Hematopoietic multipotent progenitor cell treated with erythropoietin and hydrocortisone succinate and interleukin-3 and kit ligand, for 4 days (in vitro differentiated cells): ENCODE data around the gene UACA.
"Not testable (repeated sequence)": the region's sequence is repeated elsewhere in the genome, so short reads cannot be mapped to it uniquely, and the experiment has no call there.

Experiments
- DNase-seq: peaks from one replicate; pipeline ENCODE4 v3.0.0-alpha.2; 2015

The UACA gene, protein sequence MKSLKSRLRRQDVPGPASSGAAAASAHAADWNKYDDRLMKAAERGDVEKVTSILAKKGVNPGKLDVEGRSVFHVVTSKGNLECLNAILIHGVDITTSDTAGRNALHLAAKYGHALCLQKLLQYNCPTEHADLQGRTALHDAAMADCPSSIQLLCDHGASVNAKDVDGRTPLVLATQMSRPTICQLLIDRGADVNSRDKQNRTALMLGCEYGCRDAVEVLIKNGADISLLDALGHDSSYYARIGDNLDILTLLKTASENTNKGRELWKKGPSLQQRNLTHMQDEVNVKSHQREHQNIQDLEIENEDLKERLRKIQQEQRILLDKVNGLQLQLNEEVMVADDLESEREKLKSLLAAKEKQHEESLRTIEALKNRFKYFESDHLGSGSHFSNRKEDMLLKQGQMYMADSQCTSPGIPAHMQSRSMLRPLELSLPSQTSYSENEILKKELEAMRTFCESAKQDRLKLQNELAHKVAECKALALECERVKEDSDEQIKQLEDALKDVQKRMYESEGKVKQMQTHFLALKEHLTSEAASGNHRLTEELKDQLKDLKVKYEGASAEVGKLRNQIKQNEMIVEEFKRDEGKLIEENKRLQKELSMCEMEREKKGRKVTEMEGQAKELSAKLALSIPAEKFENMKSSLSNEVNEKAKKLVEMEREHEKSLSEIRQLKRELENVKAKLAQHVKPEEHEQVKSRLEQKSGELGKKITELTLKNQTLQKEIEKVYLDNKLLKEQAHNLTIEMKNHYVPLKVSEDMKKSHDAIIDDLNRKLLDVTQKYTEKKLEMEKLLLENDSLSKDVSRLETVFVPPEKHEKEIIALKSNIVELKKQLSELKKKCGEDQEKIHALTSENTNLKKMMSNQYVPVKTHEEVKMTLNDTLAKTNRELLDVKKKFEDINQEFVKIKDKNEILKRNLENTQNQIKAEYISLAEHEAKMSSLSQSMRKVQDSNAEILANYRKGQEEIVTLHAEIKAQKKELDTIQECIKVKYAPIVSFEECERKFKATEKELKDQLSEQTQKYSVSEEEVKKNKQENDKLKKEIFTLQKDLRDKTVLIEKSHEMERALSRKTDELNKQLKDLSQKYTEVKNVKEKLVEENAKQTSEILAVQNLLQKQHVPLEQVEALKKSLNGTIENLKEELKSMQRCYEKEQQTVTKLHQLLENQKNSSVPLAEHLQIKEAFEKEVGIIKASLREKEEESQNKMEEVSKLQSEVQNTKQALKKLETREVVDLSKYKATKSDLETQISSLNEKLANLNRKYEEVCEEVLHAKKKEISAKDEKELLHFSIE (N-terminal part only)

GRCh38 chr15:70763120-70763949 is at the start of gene UACA:
TSS of gene UACA (minus strand) at chr15:70763558. CDS start at chr15:70763407, 151 bp downstream.
- peak; percentile 93 for DNase-seq

GRCh38 chr15:70812827-70813364 is 49.5 kb upstream of the UACA start:
- DNase-seq, result no peak

GRCh38 chr15:70810916-70811578 is 47.7 kb upstream of the UACA start:
- DNase-seq, result no peak

- DNase-seq, result peak; percentile 68
Observed at GRCh38 chr15:70806992-70807712, 43.8 kb upstream of the UACA start.

- DNase-seq, result not testable (repeated sequence)
Observed at GRCh38 chr15:70804388-70804787, 41.0 kb upstream of the UACA start.

DNA sequence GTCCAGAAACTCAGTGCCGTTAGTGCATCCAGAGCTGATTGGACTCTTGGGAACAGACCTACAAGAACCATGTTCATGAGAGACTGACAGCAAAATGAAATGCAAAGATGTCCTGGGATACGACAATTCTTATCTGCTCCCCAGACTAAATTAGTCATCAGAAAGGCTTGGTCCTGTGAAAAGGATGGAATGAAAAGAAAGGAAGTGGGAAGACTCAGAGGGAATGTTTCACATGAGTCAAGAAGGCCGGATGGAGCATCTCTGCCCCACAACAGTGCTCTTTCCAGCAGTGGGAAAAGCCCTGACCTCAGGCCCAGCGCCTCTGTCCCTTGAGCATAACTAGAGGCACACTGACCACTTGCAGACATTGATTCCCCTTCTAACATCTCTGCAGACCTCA is 39.3 kb upstream of the UACA start:
- DNase-seq, result no peak

DNA sequence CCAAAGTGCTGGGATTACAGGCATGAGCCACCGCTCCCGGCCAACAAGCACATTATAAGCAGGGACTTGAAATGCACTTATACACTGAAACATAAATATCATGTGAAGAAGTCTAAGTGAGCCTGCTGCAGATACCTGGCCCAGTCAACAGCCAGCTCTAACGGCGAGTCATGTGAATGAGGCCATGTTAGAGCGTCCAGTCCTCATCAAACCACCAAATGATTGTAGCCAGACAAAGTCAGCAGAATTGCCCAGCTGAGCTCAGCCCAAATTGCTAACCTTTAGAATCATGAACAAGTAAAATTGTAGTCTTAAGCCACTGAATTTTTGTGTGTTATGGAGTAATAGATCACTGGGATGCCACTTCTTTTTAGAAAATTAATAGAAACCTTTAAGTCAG is 37.8 kb upstream of the UACA start:
- DNase-seq, result no peak

DNA sequence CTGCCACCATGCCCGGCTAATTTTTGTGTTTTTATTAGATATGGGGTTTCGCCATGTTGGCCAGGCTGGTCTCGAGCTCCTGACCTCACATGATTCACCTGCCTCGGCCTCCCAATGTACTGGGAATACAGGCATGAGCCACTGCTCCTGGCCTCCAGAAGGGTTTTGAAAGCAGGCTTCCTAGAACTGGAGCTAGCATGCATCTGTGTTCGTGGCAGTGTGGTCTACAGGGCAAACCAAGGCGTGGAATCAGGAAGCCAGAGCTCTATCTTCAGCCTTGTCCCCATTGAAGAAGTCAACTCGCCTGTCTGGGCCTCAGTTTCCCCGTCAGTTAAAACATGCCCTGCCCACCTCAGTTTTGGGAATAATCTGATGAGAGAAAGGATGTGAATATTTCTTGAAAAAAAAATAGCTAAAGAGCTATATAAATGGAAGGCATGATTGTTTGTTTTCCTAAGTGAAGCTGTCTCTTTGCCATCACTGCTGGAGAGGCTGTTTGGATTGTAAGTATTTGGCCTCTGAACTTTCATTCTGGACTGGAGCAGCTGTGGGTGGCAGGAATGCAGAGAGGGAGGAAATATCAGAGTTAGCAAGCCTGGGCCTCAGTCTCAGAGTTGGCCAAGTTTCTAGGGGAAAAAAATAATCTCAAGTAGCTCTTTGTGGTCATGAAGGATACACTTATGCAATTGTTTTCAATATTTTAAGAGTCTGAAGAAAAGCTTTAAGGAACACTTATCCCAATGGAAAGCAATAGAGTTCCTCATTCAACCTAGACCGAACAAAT is 36.5 kb upstream of the UACA start:
- DNase-seq, result no peak

GRCh38 chr15:70797464-70797863 is 34.1 kb upstream of the UACA start:
- no peak for DNase-seq

DNA sequence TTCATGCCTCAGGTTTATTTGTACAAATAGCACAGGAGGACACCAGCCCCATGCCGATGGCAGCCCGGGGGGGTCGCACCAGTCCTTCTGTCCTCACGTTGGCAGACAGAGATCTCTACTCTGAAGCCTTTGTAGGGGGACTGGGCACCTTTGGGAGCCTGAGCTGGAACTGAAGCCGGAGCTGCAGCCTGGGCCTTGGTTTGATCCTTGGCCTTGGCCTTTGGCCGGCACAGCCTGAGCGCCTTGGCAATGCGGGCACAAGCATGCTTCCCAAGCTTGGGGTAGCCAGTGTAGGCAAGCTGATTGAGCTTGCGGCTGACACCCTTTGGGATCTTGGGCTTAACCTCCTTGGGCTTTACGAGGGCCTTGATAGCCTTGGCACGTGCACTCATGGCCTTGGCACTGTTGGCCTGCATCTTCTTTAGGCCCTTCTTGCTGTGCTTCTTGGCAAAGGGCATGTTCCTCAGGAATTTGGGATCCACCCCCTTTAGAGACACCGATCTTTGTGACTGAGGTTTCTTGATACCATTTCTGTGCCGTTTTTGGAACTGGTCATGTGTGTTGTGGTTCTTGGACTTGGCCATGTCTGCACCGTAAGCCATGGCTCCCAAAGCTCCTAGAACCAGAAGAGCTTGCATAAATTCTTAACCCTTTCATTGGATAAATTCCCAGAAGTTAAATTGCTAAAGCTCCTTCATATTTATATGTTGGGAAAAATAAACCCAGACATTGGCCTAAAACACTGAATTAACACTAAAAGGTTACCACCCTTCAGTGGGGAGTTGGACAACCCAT is 33.4 kb upstream of the UACA start:
- DNase-seq, result no peak

- DNase-seq, result no peak
Observed at GRCh38 chr15:70795311-70795665, 31.9 kb upstream of the UACA start.

DNA sequence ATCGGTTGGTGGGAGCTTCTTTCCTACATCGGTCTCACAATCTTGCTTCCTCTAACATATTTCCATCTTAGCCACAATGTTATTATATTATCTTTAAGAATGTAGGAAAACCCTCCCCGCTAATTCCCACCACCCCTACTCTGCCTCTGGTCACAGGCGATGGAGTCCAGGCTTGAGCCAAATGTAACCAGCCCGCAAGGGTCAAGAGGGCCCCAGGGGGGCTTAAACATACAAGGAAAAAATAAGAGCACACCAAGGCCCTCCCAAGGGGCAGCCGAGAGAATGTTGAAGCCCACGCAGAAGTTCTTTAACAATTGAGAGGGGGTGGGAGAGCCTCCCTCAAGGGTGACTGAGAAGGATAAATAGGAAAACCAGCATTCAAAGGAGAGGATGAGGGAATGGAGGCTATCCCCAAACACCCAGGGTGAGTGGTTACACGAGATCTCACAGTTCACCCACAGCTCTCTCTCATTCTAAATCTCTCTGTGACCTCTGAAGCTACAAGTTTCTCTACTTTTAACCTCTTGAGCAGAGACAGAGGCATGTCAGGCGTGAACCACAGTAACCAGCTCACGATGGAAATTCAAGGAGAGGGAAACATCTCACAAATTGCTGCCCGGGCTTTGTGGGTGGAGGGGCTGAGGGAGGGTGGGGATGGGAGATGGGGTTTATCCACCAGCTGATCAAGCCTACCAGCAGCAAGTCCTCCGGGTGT is 31.4 kb upstream of the UACA start:
- DNase-seq, result no peak

GRCh38 chr15:70793694-70794093 is 30.3 kb upstream of the UACA start:
- DNase-seq, result no peak

DNA sequence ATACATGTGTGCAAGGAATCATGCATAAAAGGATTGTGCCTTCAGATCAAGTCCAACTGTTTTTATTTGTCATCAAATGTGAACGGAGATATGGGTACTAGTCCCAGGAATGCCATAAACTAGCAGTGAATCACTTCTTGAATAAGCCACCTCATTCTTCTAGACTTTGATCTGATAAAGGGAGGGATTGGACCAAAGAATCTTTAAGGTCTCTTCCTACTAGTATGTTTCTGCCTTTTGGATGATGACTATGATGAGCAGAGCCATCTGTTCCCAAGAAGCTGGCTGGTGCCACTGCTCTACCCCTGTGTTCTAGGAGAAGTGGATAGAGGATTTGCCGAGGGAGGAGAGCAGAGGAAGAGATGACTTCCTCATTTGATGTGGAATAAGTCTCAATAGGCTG is 28.8 kb upstream of the UACA start:
- DNase-seq, result no peak

- no peak for DNase-seq
Observed at GRCh38 chr15:70791259-70791658, 27.9 kb upstream of the UACA start.

- peak; percentile 60 for DNase-seq
Observed at GRCh38 chr15:70789213-70789612, 25.9 kb upstream of the UACA start.

- DNase-seq, result no peak
Observed at GRCh38 chr15:70788114-70789049, 25.0 kb upstream of the UACA start.
